HepG2 (cell line): ENCODE data around the gene SCN9A. TPM values are rescaled to one million over a fixed set of nuclear protein-coding genes. Genes with fewer than 3 reads are reported as not detected.

ENCODE experiments used
- ARHGAP35 ChIP-seq: sonication (generic); formaldehyde crosslinking; IDR thresholded peaks from 2 replicates; pipeline ENCODE4 v1.9.0; 2022; ENCODE audit warnings: mild to moderate bottlenecking, inconsistent platforms, moderate library complexity, missing genetic modification reagents, borderline replicate concordance
- CC2D1A ChIP-seq: sonication (generic); formaldehyde crosslinking; IDR thresholded peaks from 2 replicates; pipeline ENCODE4 v1.8.1; 2023; ENCODE audit warnings: mild to moderate bottlenecking, missing genetic modification reagents
- CEBPB ChIP-seq: IDR thresholded peaks from 2 replicates; pipeline ENCODE4 v1.6.1; 2011; ENCODE audit warnings: low read depth, low read length, improper control_type of control experiment, borderline replicate concordance
- DMTF1 ChIP-seq: sonication (generic); formaldehyde crosslinking; IDR thresholded peaks from 2 replicates; pipeline ENCODE4 v1.4.0; 2020; ENCODE audit warnings: mild to moderate bottlenecking, missing genetic modification reagents
- GMEB1 ChIP-seq: sonication (generic); formaldehyde crosslinking; IDR thresholded peaks from 2 replicates; pipeline ENCODE4 v1.5.1; 2020; ENCODE audit warnings: missing genetic modification reagents, mild to moderate bottlenecking, borderline replicate concordance
- HOXD1 ChIP-seq: sonication (generic); formaldehyde crosslinking; IDR thresholded peaks from 2 replicates; pipeline ENCODE4 v1.5.0; 2020; ENCODE audit warnings: missing genetic modification reagents
- NFRKB ChIP-seq: fragments of 450-650 bp; IDR thresholded peaks from 2 replicates; pipeline ENCODE4 v1.6.1; 2017
- SALL1 ChIP-seq: sonication (generic); formaldehyde crosslinking; IDR thresholded peaks from 2 replicates; pipeline ENCODE4 v1.8.0; 2022; ENCODE audit warnings: mild to moderate bottlenecking, missing genetic modification reagents
- SIX1 ChIP-seq: sonication (generic); formaldehyde crosslinking; IDR thresholded peaks from 2 replicates; pipeline ENCODE4 v1.4.0; 2020; ENCODE audit warnings: missing genetic modification reagents, borderline replicate concordance
- STAT6 ChIP-seq: sonication (generic); formaldehyde crosslinking; IDR thresholded peaks from 2 replicates; pipeline ENCODE4 v1.4.0; 2020; ENCODE audit warnings: missing genetic modification reagents, mild to moderate bottlenecking, borderline replicate concordance
- TAF15 ChIP-seq: fragments of 200-400 bp; formaldehyde crosslinking; IDR thresholded peaks from one replicate; pipeline ENCODE4 v1.6.1; 2018; ENCODE audit warnings: mild to moderate bottlenecking, low read depth, low read length; ENCODE audit not compliant: poor library complexity, severe bottlenecking
- TP53 ChIP-seq: sonication (generic); formaldehyde crosslinking; conservative IDR thresholded peaks from 2 replicates; pipeline ENCODE4 v1.4.0; 2020; ENCODE audit warnings: missing genetic modification reagents
- ZBTB7A ChIP-seq: sonication (generic); formaldehyde crosslinking; IDR thresholded peaks from 2 replicates; pipeline ENCODE4 v1.8.0; 2022; ENCODE audit warnings: mild to moderate bottlenecking, missing genetic modification reagents
- ZNF34 ChIP-seq: sonication (generic); formaldehyde crosslinking; IDR thresholded peaks from 2 replicates; pipeline ENCODE4 v1.4.0; 2020; ENCODE audit warnings: mild to moderate bottlenecking, missing genetic modification reagents, borderline replicate concordance
- ZNF782 ChIP-seq: sonication (generic); formaldehyde crosslinking; IDR thresholded peaks from 2 replicates; pipeline ENCODE4 v1.4.0; 2020; ENCODE audit warnings: missing genetic modification reagents, mild to moderate bottlenecking, borderline replicate concordance
- ZSCAN30 ChIP-seq: sonication (generic); formaldehyde crosslinking; IDR thresholded peaks from 2 replicates; pipeline ENCODE4 v1.5.0; 2020; ENCODE audit warnings: mild to moderate bottlenecking, missing genetic modification reagents
- polyA plus RNA-seq, 8 experiments: library from polyadenylated mRNA; depleted of rRNA in 3 of 8; stranded (reverse) in 7 of 8; unstranded in 1 of 8; fragments of >200 nt; fragmentation: Illumina TruSeq in 4 of 8; extraction: Trizol in 4 of 8; gene quantifications; 2 replicates each; pipeline versions ENCODE4 v1.2.1 to v1.2.3, GENCODE V29; 2011 to 2016; ENCODE audit warnings: low read depth in 4 of 8, missing spikeins in 1 of 8, mixed read lengths in 1 of 8; ENCODE audit not compliant: insufficient read depth in 1 of 8
- total RNA-seq, 5 experiments: library from RNA; depleted of rRNA; stranded (reverse); fragments of >200 nt; fragmentation: Illumina TruSeq; extraction: Trizol; gene quantifications; 2 replicates each; pipeline ENCODE4 v1.2.3, GENCODE V29; 2016; ENCODE audit warnings: low read depth in 1 of 5
- TF ChIP-seq, protein P1 (sequence below): IDR thresholded peaks from 2 replicates; pipeline ENCODE4 v1.6.1; 2016
- TF ChIP-seq, protein P2 (sequence below): sonication (generic); formaldehyde crosslinking; IDR thresholded peaks from 2 replicates; pipeline ENCODE4 v1.4.0; 2020; ENCODE audit warnings: missing genetic modification reagents

Gene SCN9A
- total and polyA plus RNA-seq, 2 of the 13 experiments (the other 11 are each of a cell fraction or from before 2014, with no cell fraction given) = 15.3 to 24.3 TPM

GRCh38 chr2:166375736-166376487 is at the start of gene SCN9A (continued):
- no peak; the same call in 1 of the 2 replicates for TF ChIP-seq STAT6 (CRISPR knock-in tag)
- TF ChIP-seq, protein P1, sequence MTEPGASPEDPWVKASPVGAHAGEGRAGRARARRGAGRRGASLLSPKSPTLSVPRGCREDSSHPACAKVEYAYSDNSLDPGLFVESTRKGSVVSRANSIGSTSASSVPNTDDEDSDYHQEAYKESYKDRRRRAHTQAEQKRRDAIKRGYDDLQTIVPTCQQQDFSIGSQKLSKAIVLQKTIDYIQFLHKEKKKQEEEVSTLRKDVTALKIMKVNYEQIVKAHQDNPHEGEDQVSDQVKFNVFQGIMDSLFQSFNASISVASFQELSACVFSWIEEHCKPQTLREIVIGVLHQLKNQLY (CRISPR knock-in tag) = no peak
- TF ChIP-seq SIX1 (CRISPR knock-in tag) = no peak
- TF ChIP-seq TAF15 = no peak
- TF ChIP-seq NFRKB = no peak
- no peak; the same call in 1 of the 2 replicates for TF ChIP-seq HOXD1 (CRISPR knock-in tag)
- TF ChIP-seq CEBPB = no peak
- TF ChIP-seq DMTF1 (CRISPR knock-in tag) = no peak
- peak; percentile 68; the same call in 1 of the 2 replicates for TF ChIP-seq ARHGAP35 (CRISPR knock-in tag)
- TF ChIP-seq CC2D1A (CRISPR knock-in tag) = no peak
- no peak; the same call in 1 of the 2 replicates for TF ChIP-seq ZBTB7A
- TF ChIP-seq ZSCAN30 (CRISPR knock-in tag) = peak; percentile 82; the same call in 1 of the 2 replicates
- TF ChIP-seq SALL1 (CRISPR knock-in tag) = peak; percentile 87
- TF ChIP-seq, protein P2, sequence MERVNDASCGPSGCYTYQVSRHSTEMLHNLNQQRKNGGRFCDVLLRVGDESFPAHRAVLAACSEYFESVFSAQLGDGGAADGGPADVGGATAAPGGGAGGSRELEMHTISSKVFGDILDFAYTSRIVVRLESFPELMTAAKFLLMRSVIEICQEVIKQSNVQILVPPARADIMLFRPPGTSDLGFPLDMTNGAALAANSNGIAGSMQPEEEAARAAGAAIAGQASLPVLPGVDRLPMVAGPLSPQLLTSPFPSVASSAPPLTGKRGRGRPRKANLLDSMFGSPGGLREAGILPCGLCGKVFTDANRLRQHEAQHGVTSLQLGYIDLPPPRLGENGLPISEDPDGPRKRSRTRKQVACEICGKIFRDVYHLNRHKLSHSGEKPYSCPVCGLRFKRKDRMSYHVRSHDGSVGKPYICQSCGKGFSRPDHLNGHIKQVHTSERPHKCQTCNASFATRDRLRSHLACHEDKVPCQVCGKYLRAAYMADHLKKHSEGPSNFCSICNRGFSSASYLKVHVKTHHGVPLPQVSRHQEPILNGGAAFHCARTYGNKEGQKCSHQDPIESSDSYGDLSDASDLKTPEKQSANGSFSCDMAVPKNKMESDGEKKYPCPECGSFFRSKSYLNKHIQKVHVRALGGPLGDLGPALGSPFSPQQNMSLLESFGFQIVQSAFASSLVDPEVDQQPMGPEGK (CRISPR knock-in tag) = peak; percentile 86
- peak; percentile 62; the same call in 1 of the 2 replicates for TF ChIP-seq TP53 (CRISPR knock-in tag)
- TF ChIP-seq ZNF782 (CRISPR knock-in tag) = no peak; the same call in 1 of the 2 replicates
- TF ChIP-seq ZNF34 (CRISPR knock-in tag) = no peak
- peak; percentile 57; the same call in 1 of the 2 replicates for TF ChIP-seq GMEB1 (CRISPR knock-in tag)
